ENCODE results near the gene HSD11B1.

DNA sequence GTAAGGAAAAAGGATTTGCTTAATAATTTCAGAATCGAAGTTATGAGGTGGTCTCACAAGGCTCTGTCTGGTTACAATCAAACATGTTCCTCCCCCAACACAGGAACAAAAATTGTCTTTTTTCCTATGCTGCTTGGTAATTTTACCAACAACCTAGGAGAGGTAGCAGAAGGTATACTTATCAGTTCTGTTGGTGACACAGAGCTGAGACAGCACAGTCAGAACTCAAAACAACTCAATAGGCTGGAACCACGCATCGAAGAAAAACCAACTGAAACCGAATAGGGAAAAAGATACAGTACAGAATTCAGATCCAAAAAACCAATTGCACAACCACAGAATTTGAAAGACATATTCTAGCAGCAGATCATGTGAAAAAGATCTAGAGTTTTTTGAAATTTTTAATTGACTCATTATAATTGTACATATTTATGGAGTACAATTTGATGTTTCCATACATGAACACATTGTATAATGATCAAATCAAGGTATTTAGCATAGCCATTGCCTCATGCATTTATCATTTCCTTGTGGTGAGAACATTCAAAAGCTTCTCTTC, 25.6 kb upstream of the HSD11B1 start:
- TF ChIP-seq, protein P1, sequence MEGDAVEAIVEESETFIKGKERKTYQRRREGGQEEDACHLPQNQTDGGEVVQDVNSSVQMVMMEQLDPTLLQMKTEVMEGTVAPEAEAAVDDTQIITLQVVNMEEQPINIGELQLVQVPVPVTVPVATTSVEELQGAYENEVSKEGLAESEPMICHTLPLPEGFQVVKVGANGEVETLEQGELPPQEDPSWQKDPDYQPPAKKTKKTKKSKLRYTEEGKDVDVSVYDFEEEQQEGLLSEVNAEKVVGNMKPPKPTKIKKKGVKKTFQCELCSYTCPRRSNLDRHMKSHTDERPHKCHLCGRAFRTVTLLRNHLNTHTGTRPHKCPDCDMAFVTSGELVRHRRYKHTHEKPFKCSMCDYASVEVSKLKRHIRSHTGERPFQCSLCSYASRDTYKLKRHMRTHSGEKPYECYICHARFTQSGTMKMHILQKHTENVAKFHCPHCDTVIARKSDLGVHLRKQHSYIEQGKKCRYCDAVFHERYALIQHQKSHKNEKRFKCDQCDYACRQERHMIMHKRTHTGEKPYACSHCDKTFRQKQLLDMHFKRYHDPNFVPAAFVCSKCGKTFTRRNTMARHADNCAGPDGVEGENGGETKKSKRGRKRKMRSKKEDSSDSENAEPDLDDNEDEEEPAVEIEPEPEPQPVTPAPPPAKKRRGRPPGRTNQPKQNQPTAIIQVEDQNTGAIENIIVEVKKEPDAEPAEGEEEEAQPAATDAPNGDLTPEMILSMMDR (IDR thresholded peaks at IDR 0.05), result no peak
- TF ChIP-seq POLR2A (IDR thresholded peaks at IDR 0.05), result no peak

Data from Peyer's patch (tissue), 4 donors.